IMR-90 (cell line): ENCODE data around the gene BTBD9. TPM values are rescaled to one million over a fixed set of nuclear protein-coding genes. Genes with fewer than 3 reads are reported as not detected.

ENCODE experiments used
- ATAC-seq: fragments of 200-7000 bp; cut with Tn5 transposase; 2 replicates; pipeline ENCODE4 v1.9.1; 2020; ENCODE audit warnings: low read depth, mild to moderate bottlenecking, moderate library complexity
- BruUV-seq: library from RNA; stranded (reverse); fragments of 400-500 nt; replicated peaks from 2 replicates; lab custom pipeline; 2021; lab: Mats Ljungman, UMichigan
- CTCF ChIA-PET: fragments of 300-600 bp; formaldehyde crosslinking; extraction: SDS; loops from one replicate; lab custom pipeline; 2021; ENCODE audit warnings: antibody characterized with exemption; lab: Yijun Ruan, JAX
- POLR2A ChIA-PET: fragments of 300-600 bp; sonication (Branson Sonifier 250); formaldehyde crosslinking; loops from one replicate; lab custom pipeline; 2022; ENCODE audit warnings: antibody characterized with exemption; ENCODE audit not compliant: unreplicated experiment; lab: Charles Lee
- DNase-seq: peaks from one replicate; pipeline ENCODE4 v3.0.0; 2013
- H2AFZ ChIP-seq: replicated peaks from 2 replicates; pipeline ENCODE3; 2013; ENCODE audit warnings: low read length, mild to moderate bottlenecking; ENCODE audit not compliant: poor library complexity
- H2AK5ac ChIP-seq: 2 replicates; pipeline ENCODE4 v1.6.1; 2013; ENCODE audit warnings: low read depth, low read length, inconsistent platforms
- H2AK9ac ChIP-seq: replicated peaks from 2 replicates; pipeline ENCODE3; 2013; ENCODE audit warnings: mild to moderate bottlenecking, low read depth, low read length, moderate library complexity; ENCODE audit not compliant: poor library complexity
- H2BK120ac ChIP-seq: 2 replicates; pipeline ENCODE4 v1.6.1; 2013; ENCODE audit warnings: low read depth, low read length, inconsistent platforms
- H2BK15ac ChIP-seq: 3 replicates; pipeline ENCODE4 v1.6.1; 2013; ENCODE audit warnings: low read depth, low read length, inconsistent platforms
- H2BK20ac ChIP-seq: 2 replicates; pipeline ENCODE4 v1.6.1; 2013; ENCODE audit warnings: low read depth, mild to moderate bottlenecking, inconsistent platforms, low read length, moderate library complexity
- H2BK5ac ChIP-seq: 2 replicates; pipeline ENCODE4 v1.6.1; 2013; ENCODE audit warnings: mild to moderate bottlenecking, low read depth, low read length, inconsistent platforms; ENCODE audit not compliant: poor library complexity, severe bottlenecking
- H3K14ac ChIP-seq: replicated peaks from 2 replicates; pipeline ENCODE4 v1.6.1; 2013; ENCODE audit warnings: low read depth, low read length, inconsistent platforms
- H3K18ac ChIP-seq: 2 replicates; pipeline ENCODE4 v1.6.1; 2013; ENCODE audit warnings: low read depth, low read length, control low read depth
- H3K23ac ChIP-seq: 2 replicates; pipeline ENCODE4 v1.6.1; 2013; ENCODE audit warnings: low read depth, low read length, inconsistent platforms
- H3K27ac ChIP-seq: 2 replicates; pipeline ENCODE4 v1.5.1; 2013; ENCODE audit warnings: mild to moderate bottlenecking, control low read depth, low read length; ENCODE audit not compliant: insufficient read depth
- H3K27me3 ChIP-seq: 2 replicates; pipeline ENCODE4 v1.6.1; 2013; ENCODE audit warnings: low read length; ENCODE audit not compliant: control insufficient read depth, insufficient read depth
- H3K36me3 ChIP-seq: 2 replicates; pipeline ENCODE4 v1.6.1; 2013; ENCODE audit warnings: low read length, mixed read lengths; ENCODE audit not compliant: control insufficient read depth, insufficient read depth
- H3K4ac ChIP-seq: 2 replicates; pipeline ENCODE4 v1.6.1; 2013; ENCODE audit warnings: low read depth, low read length, inconsistent platforms
- H3K4me1 ChIP-seq: 2 replicates; pipeline ENCODE4 v1.6.1; 2013; ENCODE audit warnings: low read length, mixed read lengths; ENCODE audit not compliant: control insufficient read depth, insufficient read depth
- H3K4me2 ChIP-seq: 2 replicates; pipeline ENCODE4 v1.6.1; 2013; ENCODE audit warnings: low read depth, mild to moderate bottlenecking, control low read depth, low read length, moderate library complexity
- H3K4me3 ChIP-seq: 2 replicates; pipeline ENCODE4 v1.5.1; 2013; ENCODE audit warnings: low read depth, mild to moderate bottlenecking, control low read depth, low read length, moderate library complexity; ENCODE audit not compliant: insufficient read depth
- H3K56ac ChIP-seq: 2 replicates; pipeline ENCODE4 v1.6.1; 2013; ENCODE audit warnings: low read length, inconsistent platforms; ENCODE audit not compliant: insufficient read depth; ENCODE audit errors: extremely low read depth
- H3K79me1 ChIP-seq, 2 experiments: 2 replicates each; pipeline ENCODE4 v1.6.1; 2013; ENCODE audit warnings: low read length in 2 of 2, inconsistent platforms in 1 of 2, low read depth in 1 of 2
- H3K9ac ChIP-seq: 2 replicates; pipeline ENCODE4 v1.6.1; 2013; ENCODE audit warnings: low read depth, low read length, control low read depth
- H3K9me1 ChIP-seq: 2 replicates; pipeline ENCODE4 v1.6.1; 2013; ENCODE audit warnings: low read length, inconsistent platforms; ENCODE audit not compliant: insufficient read depth
- H3K9me3 ChIP-seq: 2 replicates; pipeline ENCODE4 v1.6.1; 2013; ENCODE audit warnings: low read length; ENCODE audit not compliant: control insufficient read depth, insufficient read depth
- H4K20me1 ChIP-seq: 2 replicates; pipeline ENCODE4 v1.6.1; 2013; ENCODE audit warnings: low read length, inconsistent platforms; ENCODE audit not compliant: insufficient read depth
- H4K5ac ChIP-seq: 2 replicates; pipeline ENCODE4 v1.6.1; 2013; ENCODE audit warnings: mild to moderate bottlenecking, low read depth, low read length, control low read depth
- H4K8ac ChIP-seq, 2 experiments: 2 replicates each; pipeline ENCODE4 v1.6.1; 2013; ENCODE audit warnings: low read depth in 2 of 2, low read length in 2 of 2, control low read depth in 1 of 2, inconsistent platforms in 1 of 2
- H4K91ac ChIP-seq: 2 replicates; pipeline ENCODE4 v1.6.1; 2013; ENCODE audit warnings: low read depth, low read length, inconsistent platforms; ENCODE audit not compliant: insufficient read depth
- BHLHE40 ChIP-seq: fragments of 150-350 bp; IDR thresholded peaks from 2 replicates; pipeline ENCODE4 v1.6.1; 2016; ENCODE audit warnings: mild to moderate bottlenecking, low read depth, low read length
- FOS ChIP-seq: fragments of 150-350 bp; IDR thresholded peaks from 2 replicates; pipeline ENCODE4 v1.6.1; 2016; ENCODE audit warnings: low read depth, low read length
- MAFK ChIP-seq: IDR thresholded peaks from 2 replicates; pipeline ENCODE4 v1.6.1; 2012; ENCODE audit warnings: low read depth, low read length, improper control_type of control experiment
- MAZ ChIP-seq: IDR thresholded peaks from 2 replicates; pipeline ENCODE4 v1.6.1; 2012; ENCODE audit warnings: low read depth, mild to moderate bottlenecking, low read length, improper control_type of control experiment, moderate library complexity, borderline replicate concordance
- NFE2L2 ChIP-seq: fragments of 150-350 bp; IDR thresholded peaks from 2 replicates; pipeline ENCODE4 v1.6.1; 2016; ENCODE audit warnings: low read depth, mild to moderate bottlenecking, low read length
- POLR2A ChIP-seq: IDR thresholded peaks from 2 replicates; pipeline ENCODE4 v1.6.1; 2012; ENCODE audit warnings: mild to moderate bottlenecking, low read depth, low read length
- RAD21 ChIP-seq: IDR thresholded peaks from 2 replicates; pipeline ENCODE4 v1.6.1; 2012; ENCODE audit warnings: low read length, improper control_type of control experiment
- SMC3 ChIP-seq: fragments of 150-350 bp; IDR thresholded peaks from 2 replicates; pipeline ENCODE4 v1.6.1; 2016; ENCODE audit warnings: low read depth, mild to moderate bottlenecking, antibody characterized with exemption, low read length, moderate library complexity
- WGBS, 2 experiments: methylation state at CpG; one replicate each; pipeline versions ENCODE4 v1.1.5 to v1.1.7; 2013; ENCODE audit warnings: missing lambda C conversion rate in 2 of 2; ENCODE audit not compliant: insufficient read length in 1 of 2; ENCODE audit errors: extremely low coverage in 2 of 2; 5-methylcytosine and 5-hydroxymethylcytosine counted together
- dilution Hi-C: fragments of 300-500 bp; cut with HindIII; formaldehyde crosslinking; loops from one replicate; pipeline ENCODE4 v1.14.3; 2018; ENCODE audit warnings: low sequenced_read_pairs; ENCODE audit not compliant: unreplicated experiment
- in situ Hi-C: fragments of 300-500 bp; cut with MboI; formaldehyde crosslinking; loops from 3 replicates; pipeline ENCODE4 v1.14.3; 2019; ENCODE audit warnings: low sequenced_read_pairs, inconsistent platforms, mixed read lengths
- intact Hi-C: fragments of 100-400 bp; cut with micrococcal nuclease; formaldehyde crosslinking; loops from 2 replicates; pipeline ENCODE4 v1.10.0; 2022
- polyA plus RNA-seq, 3 experiments: library from polyadenylated mRNA; depleted of rRNA; stranded (reverse); fragments of >200 nt; gene quantifications; 2 replicates each; pipeline ENCODE4 v1.2.3, GENCODE V29; 2012; ENCODE audit warnings: low replicate concordance in 1 of 3
- total RNA-seq: library from RNA; depleted of rRNA; stranded (reverse); fragments of >200 nt; gene quantifications from 2 replicates; pipeline ENCODE4 v1.2.3, GENCODE V29; 2012

BTBD9 gene
- total and polyA plus RNA-seq, 2 of the 4 experiments (the other 2 are of a cell fraction): 4.1 to 22.0 TPM

DNA sequence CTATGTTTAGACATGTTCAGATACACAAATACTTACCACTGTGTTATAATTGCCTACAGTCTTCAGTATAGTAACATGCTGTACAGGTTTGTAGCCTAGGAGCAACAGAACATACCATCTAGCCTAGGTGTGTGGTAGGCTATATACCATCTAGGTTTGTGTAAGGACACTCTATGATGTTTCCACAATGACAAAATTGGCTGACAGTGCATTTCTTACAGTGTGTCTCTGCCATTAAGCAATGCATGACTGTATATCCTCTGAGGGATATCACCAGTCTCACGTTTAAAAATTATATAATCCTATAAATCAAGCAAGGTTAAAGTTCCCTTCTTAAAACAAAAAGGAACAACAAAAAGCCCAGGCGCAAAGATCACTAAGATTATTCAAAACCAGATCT lies 352.2 kb downstream of the BTBD9 start:
- POLR2A ChIA-PET: no interaction called here
- Histone ChIP-seq H2AFZ (no peak overlapping the region), H2BK15ac (no peak overlapping the region), H3K4me2 (no peak overlapping the region), H3K9ac (no peak overlapping the region), H3K27me3 (no peaks in the 10 kb centered on the region), H3K56ac (no peak overlapping the region), H2BK5ac (no peak overlapping the region), H4K20me1 (no peaks in the 10 kb centered on the region), H3K23ac (no peak overlapping the region), H2BK120ac (no peak overlapping the region), H3K9me1 (peaks cover 5% of the 10 kb centered on the region; the same call in 1 of the 2 replicates), H3K18ac (no peak overlapping the region), H2BK20ac (no peak overlapping the region), H3K14ac (no peak overlapping the region), H2AK5ac (no peak overlapping the region; the same call in 1 of the 2 replicates), H2AK9ac (no peak overlapping the region), H4K91ac (no peak overlapping the region), H3K9me3 (no peaks in the 10 kb centered on the region), H3K4ac (no peak overlapping the region), H3K4me3 (no peak overlapping the region), H3K36me3 (0 out of 2 replicates have a peak, but pooled peaks cover 1% of the 10 kb centered on the region), H3K27ac (no peak overlapping the region), H4K5ac (no peak overlapping the region), H3K4me1 (no peaks in the 10 kb centered on the region), H3K79me1 (no peaks in the 10 kb centered on the region), H4K8ac (no peak overlapping the region)
- ATAC-seq (no peak), DNase-seq (no peak)
- no CpG with 5 or more reads among the region's 2 CpGs for WGBS, 2 experiments
- no TSS peak for BruUV-seq
- dilution Hi-C loops: no loop called here
- intact Hi-C loops: no loop called here
- in situ Hi-C loops: no loop called here
- TF ChIP-seq FOS (no peak), SMC3 (no peak), MAZ (no peak), NFE2L2 (no peak), MAFK (peak; percentile 94), RAD21 (no peak), POLR2A (no peak), BHLHE40 (no peak)
- CTCF ChIA-PET: no interaction called here
